A673 (cell line): ENCODE results near the gene ZSCAN10.
"Not testable (repeated sequence)": the region's sequence is repeated elsewhere in the genome, so short reads cannot be mapped to it uniquely, and the experiment has no call there.

Source experiments
- EZH2 ChIP-seq: fragments of 200-600 bp; sonication (generic); IDR thresholded peaks from 2 replicates; pipeline ENCODE4 v1.6.1; 2017; ENCODE audit warnings: borderline replicate concordance, low read depth, mild to moderate bottlenecking, mixed read lengths, antibody characterized with exemption, low read length; ENCODE audit not compliant: poor library complexity, severe bottlenecking
- TF ChIP-seq, protein P1 (sequence below): fragments of 300-800, 200-600 bp; sonication (generic); conservative IDR thresholded peaks from 2 replicates; pipeline ENCODE4 v1.5.1; 2017; ENCODE audit warnings: low read depth, mild to moderate bottlenecking, antibody characterized with exemption, low read length, moderate library complexity, mixed read lengths

GRCh38 chr16:3072148-3072547 is 26.9 kb downstream of the ZSCAN10 start:
- TF ChIP-seq, protein P1, sequence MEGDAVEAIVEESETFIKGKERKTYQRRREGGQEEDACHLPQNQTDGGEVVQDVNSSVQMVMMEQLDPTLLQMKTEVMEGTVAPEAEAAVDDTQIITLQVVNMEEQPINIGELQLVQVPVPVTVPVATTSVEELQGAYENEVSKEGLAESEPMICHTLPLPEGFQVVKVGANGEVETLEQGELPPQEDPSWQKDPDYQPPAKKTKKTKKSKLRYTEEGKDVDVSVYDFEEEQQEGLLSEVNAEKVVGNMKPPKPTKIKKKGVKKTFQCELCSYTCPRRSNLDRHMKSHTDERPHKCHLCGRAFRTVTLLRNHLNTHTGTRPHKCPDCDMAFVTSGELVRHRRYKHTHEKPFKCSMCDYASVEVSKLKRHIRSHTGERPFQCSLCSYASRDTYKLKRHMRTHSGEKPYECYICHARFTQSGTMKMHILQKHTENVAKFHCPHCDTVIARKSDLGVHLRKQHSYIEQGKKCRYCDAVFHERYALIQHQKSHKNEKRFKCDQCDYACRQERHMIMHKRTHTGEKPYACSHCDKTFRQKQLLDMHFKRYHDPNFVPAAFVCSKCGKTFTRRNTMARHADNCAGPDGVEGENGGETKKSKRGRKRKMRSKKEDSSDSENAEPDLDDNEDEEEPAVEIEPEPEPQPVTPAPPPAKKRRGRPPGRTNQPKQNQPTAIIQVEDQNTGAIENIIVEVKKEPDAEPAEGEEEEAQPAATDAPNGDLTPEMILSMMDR = not testable (repeated sequence)
- TF ChIP-seq EZH2 = not testable (repeated sequence)
